RWPE1 (cell line): Measurements from ENCODE around the gene MYO5C.
"Not testable (repeated sequence)": the region's sequence is repeated elsewhere in the genome, so short reads cannot be mapped to it uniquely, and the experiment has no call there.

Source experiments
- CTCF ChIA-PET: fragments of 350-600 bp; sonication (Branson Sonifier 250); formaldehyde crosslinking; extraction: SDS; loops from one replicate; lab custom pipeline; 2021; lab: Yijun Ruan, JAX
- POLR2A ChIA-PET: fragments of 400-600 bp; formaldehyde crosslinking; extraction: SDS; loops from one replicate; lab custom pipeline; 2020; ENCODE audit warnings: antibody characterized with exemption; ENCODE audit not compliant: low non-redundant PET; lab: Yijun Ruan, JAX
- DNase-seq: peaks from one replicate; pipeline ENCODE4 v3.0.0; 2012; ENCODE audit warnings: low spot score
- H3K27ac ChIP-seq: fragments of 450-650 bp; 2 replicates; pipeline ENCODE4 v1.5.1; 2017
- CTCF ChIP-seq: fragments of 450-650 bp; conservative IDR thresholded peaks from 2 replicates; pipeline ENCODE4 v1.5.1; 2017; ENCODE audit warnings: low read depth, mild to moderate bottlenecking

Gene MYO5C

GRCh38 chr15:52172869-52173268 lies 122.7 kb downstream of the MYO5C start:
- H3K27ac ChIP-seq: no peak overlapping the region
- no peak for DNase-seq
- no peak for TF ChIP-seq CTCF
- POLR2A ChIA-PET: no interaction called here
- CTCF ChIA-PET: no interaction called here

- ChIA-PET CTCF (no interaction called here), POLR2A (no interaction called here)
- no peak for TF ChIP-seq CTCF
- DNase-seq: no peak
- H3K27ac ChIP-seq: no peak overlapping the region
Observed at GRCh38 chr15:52171807-52172206, 123.8 kb downstream of the MYO5C start.

- H3K27ac ChIP-seq: no peak overlapping the region
- TF ChIP-seq CTCF: no peak
- POLR2A ChIA-PET: no interaction called here
- no peak for DNase-seq
- CTCF ChIA-PET: no interaction called here
Observed at GRCh38 chr15:52171386-52171785, 124.2 kb downstream of the MYO5C start.

GRCh38 chr15:52170199-52170598 lies 125.4 kb downstream of the MYO5C start:
- ChIA-PET POLR2A (interaction anchor here (0.8 kb wide), 1 partner anchor 10 kb away, joined by 3 read pairs; no protein-coding TSS in a partner anchor), CTCF (interaction anchor here (0.6 kb wide), 1 partner anchor 1378 kb away, joined by 8 read pairs; no protein-coding TSS in a partner anchor)
- H3K27ac ChIP-seq, DNase-seq: not testable (repeated sequence)

- POLR2A ChIA-PET, DNase-seq, H3K27ac ChIP-seq: not testable (repeated sequence)
- CTCF ChIA-PET: interaction anchor here (0.9 to 1.5 kb wide), 2 partner anchors 9 to 18 kb away, joined by 3 to 5 read pairs; no protein-coding TSS in a partner anchor
Observed at GRCh38 chr15:52165494-52166131, 130.0 kb downstream of the MYO5C start.

GRCh38 chr15:52164631-52165265 lies 130.9 kb downstream of the MYO5C start:
- no peak overlapping the region for H3K27ac ChIP-seq
- no peak for DNase-seq
- TF ChIP-seq CTCF: no peak
- POLR2A ChIA-PET: no interaction called here
- CTCF ChIA-PET: interaction anchor here (0.6 to 1.5 kb wide), 3 partner anchors 10 to 63 kb away, joined by 3 to 5 read pairs (median 3); no protein-coding TSS in a partner anchor

GRCh38 chr15:52163321-52164190 lies 132.0 kb downstream of the MYO5C start:
- ChIA-PET POLR2A (interaction anchor here (0.7 kb wide), 1 partner anchor 40 kb away, joined by 8 read pairs; no protein-coding TSS in a partner anchor), CTCF (interaction anchor here (0.8 kb wide), 1 partner anchor 39 kb away, joined by 3 read pairs; no protein-coding TSS in a partner anchor)
- DNase-seq: no peak
- H3K27ac ChIP-seq: no peak overlapping the region
- TF ChIP-seq CTCF: no peak
